Stimulated activated CD4-positive, alpha-beta T cell treated with anti-CD3 and anti-CD28 coated beads, Interleukin-1b, Interleukin-23, amount 100 ng/mL, for 1 hour (primary cell): ENCODE measurements around the gene SLC5A2.

Experiments used
- DNase-seq, 2 donors: peaks; one replicate each; pipeline ENCODE4 v3.0.0-alpha.2; 2020; ENCODE audit warnings: low read depth in 2 of 2

The SLC5A2 gene

DNA sequence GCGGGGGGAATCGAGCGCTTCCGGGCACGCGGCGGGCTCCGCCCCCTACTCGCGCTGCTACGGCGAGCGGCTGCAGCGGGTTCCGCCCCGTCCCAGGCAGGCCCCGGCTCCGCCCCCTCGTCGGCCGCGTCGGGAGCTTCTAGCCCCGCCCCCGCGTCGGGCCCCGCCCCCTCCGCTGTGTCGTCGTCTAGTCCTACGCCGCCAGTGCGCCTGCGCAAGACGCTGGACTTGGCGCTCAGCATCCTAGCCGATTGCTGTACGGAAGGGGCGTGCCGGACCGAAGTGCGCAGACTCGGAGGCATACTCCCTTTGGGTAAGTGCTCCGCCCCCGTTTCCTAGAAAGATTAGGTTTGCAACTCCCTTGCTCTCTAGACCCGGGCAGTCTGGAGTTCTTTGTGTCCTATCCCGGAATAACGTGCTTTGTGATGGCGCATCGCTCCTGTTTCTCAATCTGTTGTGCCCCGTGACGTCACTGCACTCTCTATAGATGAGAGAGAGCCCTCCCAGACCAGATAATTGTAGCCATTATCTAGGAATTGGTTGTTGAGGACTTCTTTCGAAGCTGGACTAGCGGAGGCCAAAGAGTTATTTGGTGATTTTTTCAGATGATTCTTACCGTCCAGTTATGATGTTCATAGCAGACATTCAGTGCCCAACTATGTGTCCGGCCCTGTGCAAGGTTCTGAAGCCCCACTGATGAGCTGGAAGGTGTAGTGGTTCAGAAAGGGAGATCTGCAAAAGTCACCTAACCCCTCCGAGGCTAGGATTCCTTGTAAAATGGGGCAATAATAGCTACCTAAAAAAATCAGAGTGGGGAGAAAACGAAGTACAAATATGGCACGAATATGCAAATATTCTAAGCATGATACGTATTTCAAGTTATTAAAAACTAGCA lies 23.0 kb upstream of the SLC5A2 start:
- peak; percentile 100 for DNase-seq

DNA sequence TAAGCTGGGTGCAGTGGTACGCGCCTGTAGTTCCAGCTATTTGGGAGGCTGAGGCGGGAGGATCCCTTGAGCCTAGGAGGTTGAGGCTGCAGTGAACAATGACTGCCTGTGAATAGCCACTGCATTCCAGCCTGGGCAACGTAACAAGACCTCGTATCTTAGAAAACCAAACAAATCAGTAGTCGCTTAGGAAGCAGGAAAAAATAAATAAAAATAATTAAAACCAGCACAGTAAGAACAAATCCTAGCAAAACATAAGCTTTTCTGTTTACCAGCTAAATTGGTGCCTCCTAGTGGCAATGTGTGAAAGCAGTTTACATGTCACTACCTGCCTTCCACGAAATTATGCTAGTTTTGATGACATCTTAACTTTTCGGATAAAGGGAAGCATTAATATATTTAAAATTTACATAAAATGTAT lies 22.3 kb upstream of the SLC5A2 start:
- DNase-seq = no peak

GRCh38 chr16:31461201-31461920 lies 21.6 kb upstream of the SLC5A2 start:
- DNase-seq = no peak

DNA sequence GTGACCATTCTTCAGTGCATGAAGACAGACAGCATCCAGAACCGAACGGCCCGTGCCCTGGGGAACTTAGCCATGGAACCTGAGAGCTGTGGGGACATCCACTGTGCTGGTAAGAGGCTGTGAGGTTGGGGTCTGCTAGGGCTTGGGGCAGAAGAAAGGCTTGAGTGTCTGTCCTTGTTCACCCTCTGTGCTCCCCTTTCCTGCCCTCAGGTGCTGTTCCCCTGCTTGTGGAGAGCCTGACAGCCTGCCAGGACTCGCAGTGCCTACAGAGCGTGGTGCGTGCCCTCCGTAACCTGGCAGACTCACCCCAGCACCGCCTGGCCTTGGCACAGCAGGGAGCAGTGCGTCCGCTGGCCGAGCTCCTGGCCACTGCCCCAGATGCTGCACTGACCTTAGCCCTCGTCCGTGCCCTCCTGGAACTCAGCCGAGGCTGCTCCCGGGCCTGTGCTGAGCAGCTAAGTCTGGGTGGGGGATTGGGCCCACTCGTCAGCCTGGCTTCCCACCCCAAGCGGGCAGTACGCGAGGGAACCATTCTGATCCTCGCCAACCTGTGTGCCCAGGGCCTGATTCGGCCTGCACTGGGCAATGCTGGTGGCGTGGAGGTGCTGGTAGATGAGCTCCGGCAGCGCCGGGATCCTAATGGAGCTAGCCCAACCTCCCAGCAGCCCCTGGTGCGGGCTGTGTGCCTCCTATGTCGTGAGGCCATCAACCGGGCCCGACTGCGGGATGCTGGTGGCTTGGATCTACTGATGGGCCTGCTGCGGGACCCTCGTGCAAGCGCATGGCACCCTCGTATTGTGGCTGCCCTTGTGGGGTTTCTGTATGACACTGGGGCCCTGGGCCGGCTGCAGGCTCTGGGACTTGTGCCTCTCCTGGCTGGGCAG lies 20.8 kb upstream of the SLC5A2 start:
- DNase-seq = no peak

DNA sequence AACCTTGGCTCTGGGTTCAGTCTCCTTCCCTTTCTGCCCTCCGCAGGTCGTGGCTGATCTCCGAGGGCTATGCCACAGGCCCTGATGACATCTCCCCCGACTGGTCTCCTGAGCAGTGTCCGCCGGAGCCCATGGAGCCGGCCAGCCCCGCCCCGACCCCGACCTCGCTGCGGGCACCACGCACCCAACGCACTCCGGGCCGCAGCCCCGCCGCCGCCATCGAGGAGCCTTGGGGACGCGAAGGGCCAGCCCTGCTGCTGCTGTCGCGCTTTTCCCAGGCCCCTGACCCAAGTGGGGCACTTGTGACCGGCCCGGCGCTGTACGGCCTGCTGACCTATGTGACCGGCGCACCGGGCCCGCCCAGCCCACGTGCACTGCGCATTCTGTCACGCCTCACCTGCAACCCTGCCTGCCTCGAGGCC lies 18.6 kb upstream of the SLC5A2 start:
- DNase-seq = no peak

DNA sequence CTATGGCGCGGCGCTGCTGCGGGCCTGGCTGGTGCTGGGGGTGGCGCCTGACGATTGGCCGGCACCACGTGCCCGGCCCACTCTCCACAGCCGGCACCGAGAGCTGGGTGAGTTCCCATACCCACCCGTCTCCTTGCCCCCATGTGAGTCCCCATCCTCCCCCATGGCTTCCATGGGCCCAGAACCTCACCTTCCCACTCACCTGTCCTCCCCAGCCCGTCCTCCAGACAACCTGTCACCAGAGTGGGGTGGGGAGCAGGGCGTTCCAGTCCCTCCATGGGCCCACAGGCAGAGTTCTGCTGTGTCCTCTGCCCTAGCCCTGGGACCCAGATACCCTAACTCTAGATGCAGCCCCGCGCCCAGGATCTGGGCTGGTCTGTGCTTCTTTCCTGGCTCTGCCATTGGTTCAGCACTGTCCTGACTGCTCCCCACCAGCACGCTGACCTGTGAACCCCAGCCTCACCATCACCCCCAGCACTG lies 18.1 kb upstream of the SLC5A2 start:
- DNase-seq = no peak

DNA sequence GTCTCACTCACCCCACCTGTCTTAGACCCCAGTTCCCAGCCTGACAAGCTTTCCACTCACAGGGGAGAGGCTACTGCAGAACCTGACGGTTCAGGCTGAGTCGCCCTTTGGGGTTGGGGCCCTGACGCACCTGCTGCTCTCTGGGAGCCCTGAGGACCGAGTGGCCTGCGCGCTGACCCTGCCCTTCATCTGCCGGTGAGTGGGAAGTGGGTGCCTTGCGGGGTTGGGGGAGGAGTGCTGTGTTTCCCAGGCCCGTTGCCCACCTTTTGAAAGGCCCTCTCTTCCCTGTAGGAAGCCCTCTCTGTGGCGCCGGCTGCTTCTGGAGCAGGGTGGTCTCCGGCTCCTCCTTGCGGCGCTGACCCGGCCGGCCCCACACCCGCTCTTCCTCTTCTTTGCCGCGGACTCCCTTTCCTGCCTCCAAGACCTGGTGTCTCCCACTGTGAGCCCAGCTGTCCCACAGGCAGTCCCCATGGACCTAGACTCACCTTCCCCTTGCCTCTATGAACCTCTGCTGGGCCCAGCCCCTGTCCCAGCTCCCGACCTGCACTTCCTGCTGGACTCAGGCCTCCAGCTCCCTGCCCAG lies 17.0 kb upstream of the SLC5A2 start:
- DNase-seq = no peak

- no peak for DNase-seq
Observed at GRCh38 chr16:31466381-31466841, 16.5 kb upstream of the SLC5A2 start.

DNA sequence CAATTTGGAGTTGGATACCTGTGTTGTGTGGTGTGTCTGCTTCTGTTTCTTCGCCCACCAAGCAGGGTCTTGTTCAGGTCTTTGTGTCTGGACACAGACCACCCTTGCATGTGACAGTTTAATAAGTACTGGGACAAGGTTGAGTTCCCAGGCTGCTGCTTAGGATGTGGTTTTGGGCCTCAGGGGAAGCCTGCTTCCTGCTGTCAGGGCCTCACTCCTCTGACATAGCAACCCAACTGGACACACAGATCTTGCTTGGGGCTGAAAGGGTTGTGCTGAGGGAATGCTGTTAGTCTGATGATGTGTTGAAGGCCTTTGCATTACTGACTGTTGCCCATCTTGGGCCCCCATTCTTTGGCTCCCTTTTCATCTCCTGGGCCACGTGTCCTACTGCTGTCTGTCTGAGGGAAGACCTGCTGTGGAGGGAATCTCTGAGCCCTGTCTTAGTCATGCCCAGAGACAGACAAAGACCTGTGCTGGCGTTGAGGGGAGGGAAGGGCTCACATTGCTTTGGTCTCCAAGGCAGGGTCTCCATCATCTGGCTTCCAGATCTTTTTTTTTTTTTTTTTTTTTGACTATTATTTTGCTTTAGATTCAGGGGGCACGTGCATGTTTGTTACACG lies 15.7 kb upstream of the SLC5A2 start:
- DNase-seq = no peak

DNA sequence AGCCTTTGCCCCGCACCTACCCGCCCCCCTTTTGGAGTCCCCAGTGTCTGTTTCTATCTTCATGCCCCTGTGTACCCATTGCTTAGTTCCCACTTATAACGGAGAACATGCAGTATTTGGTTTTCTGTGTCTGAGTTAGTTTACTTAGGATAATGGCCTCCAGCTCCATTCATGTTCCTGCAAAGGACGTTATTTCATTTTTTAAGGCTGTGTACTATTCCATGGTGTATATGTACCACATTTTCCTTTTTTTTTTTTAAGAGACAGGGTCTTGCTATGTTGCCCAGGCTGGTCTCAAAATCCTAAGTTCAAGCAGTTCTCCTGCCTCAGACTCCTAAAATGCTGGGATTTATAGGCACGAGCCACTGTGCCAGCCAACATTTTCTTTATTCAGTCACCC lies 15.1 kb upstream of the SLC5A2 start:
- no peak for DNase-seq

- DNase-seq = no peak
Observed at GRCh38 chr16:31470615-31471014, 12.3 kb upstream of the SLC5A2 start.

GRCh38 chr16:31471241-31471874 lies 11.6 kb upstream of the SLC5A2 start:
- no peak for DNase-seq

DNA sequence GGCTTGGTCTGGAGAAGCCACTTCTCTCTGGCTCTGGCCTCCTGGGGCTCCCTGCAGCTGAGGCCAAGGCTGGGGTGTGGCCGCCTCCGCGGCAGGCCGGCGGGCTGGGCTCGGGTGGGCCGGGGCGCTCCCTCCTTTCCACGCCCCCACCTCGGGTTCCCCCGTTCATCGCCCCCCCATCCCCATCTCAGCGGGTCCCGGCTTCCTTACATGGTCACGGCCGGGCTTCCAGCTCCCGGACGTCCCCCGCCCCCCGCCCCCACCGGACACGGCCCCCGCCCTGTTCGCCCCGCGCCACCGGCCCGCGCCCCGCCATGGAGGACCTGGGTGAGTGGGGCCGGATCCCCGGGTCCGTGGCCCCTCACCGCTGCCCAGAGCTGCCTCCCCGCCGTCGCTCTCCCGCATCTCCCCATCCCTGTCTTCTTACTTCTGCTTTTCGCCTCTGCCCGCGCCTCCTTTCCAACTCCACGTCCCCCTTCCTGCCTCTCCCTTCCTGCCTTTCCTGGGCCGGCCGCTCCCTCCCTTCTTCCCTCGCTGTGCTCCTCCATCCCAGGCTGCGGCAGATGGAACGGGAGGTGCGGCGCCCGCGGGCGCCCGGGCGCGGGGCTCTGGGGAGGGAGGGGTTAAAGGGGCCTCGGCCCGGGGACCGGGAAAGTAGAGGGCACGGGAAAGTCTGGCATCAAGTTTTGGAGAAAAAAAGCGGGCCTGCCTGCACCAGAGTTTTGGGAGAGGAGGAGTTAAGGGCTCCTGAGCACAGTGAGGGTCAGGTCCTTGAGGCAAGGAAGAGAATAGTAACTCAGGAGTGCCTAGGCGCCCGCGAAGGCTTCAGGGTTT lies 10.8 kb upstream of the SLC5A2 start, which contains the start of gene TGFB1I1:
TGFB1I1 (plus strand) TSS at position 278 of the 834 bp plus-strand sequence; CDS start at position 315, 37 bp downstream.
- no peak for DNase-seq

DNA sequence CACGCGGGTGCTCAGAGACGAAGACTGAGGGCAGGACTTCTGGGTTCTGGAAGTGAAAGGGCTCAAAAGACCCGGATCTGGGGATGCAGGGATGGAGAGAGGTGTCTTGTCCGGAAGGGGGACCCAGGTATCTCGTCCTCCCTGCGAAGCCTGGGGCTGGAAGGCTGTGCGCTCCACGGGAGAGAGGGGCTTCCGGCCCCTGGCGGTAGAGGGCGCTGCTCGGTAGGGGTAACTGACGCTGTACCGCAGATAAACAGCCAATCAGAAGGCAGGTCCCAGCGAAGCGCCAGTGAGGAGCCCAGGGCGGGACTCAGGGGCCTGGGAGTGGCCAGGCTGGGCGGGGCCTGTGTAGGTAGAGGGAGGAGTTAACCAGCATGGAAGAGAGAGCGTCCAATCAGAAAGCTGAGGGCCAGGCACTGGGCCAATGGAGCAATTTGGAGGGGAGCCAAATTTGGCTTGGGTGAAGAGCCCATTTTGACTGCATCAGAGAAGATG lies 10.2 kb upstream of the SLC5A2 start:
- no peak for DNase-seq

DNA sequence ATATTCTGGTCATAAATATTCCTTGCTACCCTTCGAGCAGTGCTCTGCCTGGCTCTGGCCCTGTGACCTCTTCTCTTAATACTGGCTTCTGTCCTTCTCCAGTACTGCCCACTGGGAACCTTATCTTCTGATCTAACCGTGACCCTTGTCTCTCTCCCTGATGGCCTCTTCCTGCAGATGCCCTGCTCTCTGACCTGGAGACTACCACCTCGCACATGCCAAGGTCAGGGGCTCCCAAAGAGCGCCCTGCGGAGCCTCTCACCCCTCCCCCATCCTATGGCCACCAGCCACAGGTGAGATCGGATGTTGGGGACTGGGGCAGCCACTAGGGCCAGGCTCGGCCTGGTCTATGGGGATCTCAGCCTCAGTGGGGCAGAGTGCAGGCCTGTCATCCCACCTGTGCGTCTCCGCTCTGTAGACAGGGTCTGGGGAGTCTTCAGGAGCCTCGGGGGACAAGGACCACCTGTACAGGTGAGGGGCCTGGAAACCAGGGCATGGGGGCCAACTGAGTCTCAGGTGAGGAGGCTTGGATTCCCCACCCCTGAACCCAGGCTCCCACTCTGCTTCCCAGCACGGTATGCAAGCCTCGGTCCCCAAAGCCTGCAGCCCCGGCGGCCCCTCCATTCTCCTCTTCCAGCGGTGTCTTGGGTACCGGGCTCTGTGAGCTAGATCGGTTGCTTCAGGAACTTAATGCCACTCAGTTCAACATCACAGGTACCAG lies 9.5 kb upstream of the SLC5A2 start:
- no peak for DNase-seq

- no peak for DNase-seq
Observed at GRCh38 chr16:31474173-31474714, 8.7 kb upstream of the SLC5A2 start.

DNA sequence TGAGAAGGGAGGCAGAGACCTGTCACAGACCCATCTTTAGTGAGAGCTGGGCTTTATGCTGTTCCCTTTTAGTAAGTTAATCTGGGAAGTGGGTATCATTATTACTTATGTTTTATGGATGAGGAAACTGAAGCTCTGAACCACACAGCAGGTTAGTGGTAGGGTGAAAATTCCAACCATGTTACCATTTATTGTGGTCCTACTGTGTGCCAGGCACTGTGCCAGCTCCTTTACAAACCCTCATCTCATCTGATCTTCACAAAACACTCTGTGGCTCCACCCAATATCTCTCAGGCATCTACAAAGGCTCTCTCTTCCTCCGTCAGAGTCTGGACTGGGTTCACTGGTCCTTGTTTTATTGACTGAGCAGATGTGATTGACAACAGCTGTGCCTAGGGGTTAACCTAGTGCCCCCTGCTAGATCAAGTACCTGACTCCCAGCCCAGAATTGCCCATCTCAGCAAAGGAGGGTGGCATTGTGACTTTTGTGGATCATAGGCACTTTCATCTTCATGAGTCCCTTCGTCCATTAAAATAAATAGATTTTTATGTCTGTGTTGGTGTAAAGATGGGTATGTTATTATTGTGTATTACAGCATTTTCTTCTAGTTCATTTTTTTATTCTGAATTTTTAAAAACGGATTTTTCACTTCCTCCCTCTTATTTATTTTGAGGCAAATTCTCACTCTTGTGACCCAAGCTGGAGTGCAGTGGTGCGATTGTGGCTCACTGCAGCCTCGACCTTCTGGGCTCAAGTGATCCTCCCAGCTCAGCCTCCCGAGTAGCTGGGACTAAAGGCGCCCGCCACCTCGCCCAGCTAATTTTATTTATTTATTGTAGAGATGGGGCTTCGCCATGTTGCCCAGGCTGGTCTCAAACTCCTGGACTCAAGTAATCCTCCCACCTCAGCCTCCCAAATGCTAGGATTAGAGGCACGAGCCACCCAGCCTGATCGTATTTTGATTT lies 7.9 kb upstream of the SLC5A2 start:
- DNase-seq = no peak
